H9 (cell line): ENCODE data around the gene CD68. TPM values are rescaled to one million over a fixed set of nuclear protein-coding genes. Genes with fewer than 3 reads are reported as not detected.
A peak's percentile ranks its signal among the peaks of the same experiment; 100 is the strongest.

Experiments used
- DNase-seq: peaks from one replicate; pipeline ENCODE4 v3.0.0-alpha.2; 2017
- H2AFZ ChIP-seq: one replicate; pipeline ENCODE4 v1.6.1; 2013; ENCODE audit warnings: mild to moderate bottlenecking, low read length, control low read depth, moderate library complexity
- H2AK5ac ChIP-seq: 2 replicates; pipeline ENCODE4 v1.6.1; 2013; ENCODE audit warnings: low read length, control low read depth, mixed read lengths; ENCODE audit not compliant: insufficient read length
- H2BK120ac ChIP-seq: one replicate; pipeline ENCODE4 v1.6.1; 2013; ENCODE audit warnings: low read depth, mild to moderate bottlenecking, low read length, control low read depth, inconsistent platforms; ENCODE audit not compliant: poor library complexity, severe bottlenecking
- H2BK12ac ChIP-seq: 2 replicates; pipeline ENCODE4 v1.6.1; 2013; ENCODE audit warnings: low read length, control low read depth, mixed read lengths, low read depth; ENCODE audit not compliant: insufficient read length
- H2BK15ac ChIP-seq: 2 replicates; pipeline ENCODE4 v1.6.1; 2013; ENCODE audit warnings: low read depth, low read length, control low read depth
- H2BK20ac ChIP-seq: one replicate; pipeline ENCODE4 v1.6.1; 2013; ENCODE audit warnings: low read depth, mild to moderate bottlenecking, low read length, control low read depth, inconsistent platforms; ENCODE audit not compliant: poor library complexity, severe bottlenecking
- H2BK5ac ChIP-seq: 2 replicates; pipeline ENCODE4 v1.6.1; 2013; ENCODE audit warnings: low read length, control low read depth, mixed read lengths; ENCODE audit not compliant: insufficient read length
- H3K14ac ChIP-seq: 2 replicates; pipeline ENCODE4 v1.6.1; 2013; ENCODE audit warnings: low read length, control low read depth; ENCODE audit not compliant: insufficient read depth
- H3K18ac ChIP-seq: 2 replicates; pipeline ENCODE4 v1.6.1; 2013; ENCODE audit warnings: low read depth, mild to moderate bottlenecking, mixed read lengths, low read length, control low read depth; ENCODE audit not compliant: insufficient read length
- H3K23ac ChIP-seq: 2 replicates; pipeline ENCODE4 v1.6.1; 2013; ENCODE audit warnings: low read length, control low read depth, mixed read lengths, low read depth; ENCODE audit not compliant: insufficient read length
- H3K23me2 ChIP-seq: 2 replicates; pipeline ENCODE4 v1.6.1; 2013; ENCODE audit warnings: low read depth, mild to moderate bottlenecking, mixed read lengths, low read length, control low read depth; ENCODE audit not compliant: insufficient read length, poor library complexity, severe bottlenecking
- H3K27ac ChIP-seq: 2 replicates; pipeline ENCODE4 v1.5.1; 2013; ENCODE audit warnings: low read length, control low read depth, mixed read lengths, low read depth; ENCODE audit not compliant: insufficient read length
- H3K27me3 ChIP-seq: 2 replicates; pipeline ENCODE4 v1.6.1; 2013; ENCODE audit warnings: low read length, control low read depth, inconsistent platforms; ENCODE audit not compliant: insufficient read depth
- H3K4ac ChIP-seq: 2 replicates; pipeline ENCODE4 v1.6.1; 2013; ENCODE audit warnings: low read depth, mild to moderate bottlenecking, control low read depth, inconsistent platforms, low read length, moderate library complexity
- H3K4me1 ChIP-seq: 2 replicates; pipeline ENCODE4 v1.6.1; 2013; ENCODE audit warnings: low read length, control low read depth, inconsistent platforms; ENCODE audit not compliant: insufficient read depth
- H3K4me2 ChIP-seq: 2 replicates; pipeline ENCODE4 v1.6.1; 2013; ENCODE audit warnings: low read length, control low read depth, mixed read lengths; ENCODE audit not compliant: insufficient read length, insufficient read depth
- H3K56ac ChIP-seq: 2 replicates; pipeline ENCODE4 v1.6.1; 2013; ENCODE audit warnings: low read depth, mild to moderate bottlenecking, mixed read lengths, low read length, control low read depth; ENCODE audit not compliant: insufficient read length
- H3K79me1 ChIP-seq: 2 replicates; pipeline ENCODE4 v1.6.1; 2013; ENCODE audit warnings: low read depth, mild to moderate bottlenecking, moderate library complexity, low read length, control low read depth, inconsistent platforms; ENCODE audit not compliant: insufficient read depth, poor library complexity, severe bottlenecking
- H3K79me2 ChIP-seq: 2 replicates; pipeline ENCODE4 v1.6.1; 2013; ENCODE audit warnings: low read length, control low read depth, inconsistent platforms; ENCODE audit not compliant: insufficient read depth
- H3K9ac ChIP-seq: 2 replicates; pipeline ENCODE4 v1.6.1; 2013; ENCODE audit warnings: low read length, control low read depth, mixed read lengths; ENCODE audit not compliant: insufficient read length; ENCODE audit errors: extremely low read depth
- H3K9me3 ChIP-seq: one replicate; pipeline ENCODE4 v1.6.1; 2013; ENCODE audit warnings: low read depth, low read length, inconsistent platforms; ENCODE audit not compliant: control insufficient read depth
- H3T11ph ChIP-seq: one replicate; pipeline ENCODE4 v1.6.1; 2013; ENCODE audit warnings: mild to moderate bottlenecking, low read length, control low read depth, inconsistent platforms
- H4K20me1 ChIP-seq: one replicate; pipeline ENCODE4 v1.6.1; 2013; ENCODE audit not compliant: control insufficient read depth, insufficient read length, insufficient read depth
- H4K5ac ChIP-seq: 2 replicates; pipeline ENCODE4 v1.6.1; 2013; ENCODE audit warnings: low read depth, mild to moderate bottlenecking, mixed read lengths, low read length, control low read depth; ENCODE audit not compliant: insufficient read length
- H4K8ac ChIP-seq: replicated peaks from 2 replicates; pipeline ENCODE4 v1.6.1; 2013; ENCODE audit warnings: low read length, control low read depth, mixed read lengths, low read depth; ENCODE audit not compliant: insufficient read length
- H4K91ac ChIP-seq: 2 replicates; pipeline ENCODE4 v1.6.1; 2013; ENCODE audit warnings: low read depth, mild to moderate bottlenecking, moderate library complexity, mixed read lengths, low read length, control low read depth; ENCODE audit not compliant: insufficient read length
- H3K27ac Mint-ChIP-seq, 3 experiments: 2 replicates in 2 of 3; 3 replicates in 1 of 3; pipeline ENCODE4 v1.8.0; 2020 to 2021; ENCODE audit warnings: mixed read lengths in 3 of 3, mild to moderate bottlenecking in 1 of 3, moderate library complexity in 1 of 3
- H3K27me3 Mint-ChIP-seq: 2 replicates; pipeline ENCODE4 v1.8.0; 2021; ENCODE audit warnings: low read depth, mild to moderate bottlenecking, moderate library complexity, mixed read lengths
- H3K36me3 Mint-ChIP-seq, 3 experiments: 2 replicates in 2 of 3; 3 replicates in 1 of 3; pipeline ENCODE4 v1.8.0; 2020 to 2021; ENCODE audit warnings: low read depth in 3 of 3, mixed read lengths in 3 of 3; ENCODE audit not compliant: insufficient read depth in 1 of 3
- H3K4me1 Mint-ChIP-seq, 2 experiments: 2 replicates each; pipeline ENCODE4 v1.8.0; 2020; ENCODE audit warnings: mixed read lengths in 2 of 2
- H3K4me3 Mint-ChIP-seq, 2 experiments: 2 replicates in 1 of 2; 3 replicates in 1 of 2; pipeline ENCODE4 v1.8.0; 2020 to 2021; ENCODE audit warnings: mild to moderate bottlenecking in 2 of 2, mixed read lengths in 2 of 2, moderate library complexity in 1 of 2
- H3K9me3 Mint-ChIP-seq, 2 experiments: 2 replicates in 1 of 2; 3 replicates in 1 of 2; pipeline ENCODE4 v1.8.0; 2020; ENCODE audit warnings: mild to moderate bottlenecking in 2 of 2, mixed read lengths in 2 of 2, moderate library complexity in 1 of 2
- WGBS: extraction: QIAGEN DNeasy Blood & Tissue Kit; methylation state at CpG from one replicate; pipeline ENCODE4 v1.1.7; 2013; ENCODE audit warnings: missing lambda C conversion rate, low lambda C conversion rate, mixed read lengths; ENCODE audit not compliant: insufficient read length; ENCODE audit errors: extremely low coverage; 5-methylcytosine and 5-hydroxymethylcytosine counted together
- total RNA-seq: library from RNA; stranded (reverse); gene quantifications from 2 replicates; pipeline ENCODE4 v1.2.1, GENCODE V29; 2021
- TF ChIP-seq, protein P1 (sequence below): fragments of 200-600 bp; sonication (generic); conservative IDR thresholded peaks from 3 replicates; pipeline ENCODE4 v1.8.0; 2021; ENCODE audit warnings: antibody characterized with exemption, mild to moderate bottlenecking

Gene CD68
- total RNA-seq, 1 experiment from 2014 or later, result 0.42 TPM

- H3K4ac ChIP-seq, result no peak overlapping the region
- Mint-ChIP-seq H3K27me3 (peaks cover 21% of the 10 kb centered on the region), H3K36me3 (no peaks in the 10 kb centered on the region)
Observed at GRCh38 chr17:7552621-7553051, 26.8 kb upstream of the CD68 start.

More at GRCh38 chr17:7552621-7553051, 26.8 kb upstream of the CD68 start:
- Histone ChIP-seq H3K27ac (no peak overlapping the region), H4K91ac (no peak overlapping the region), H2AFZ (no peak overlapping the region), H2BK12ac (no peak overlapping the region), H3K4me2 (no peak overlapping the region), H2BK15ac (no peak overlapping the region), H3K14ac (no peak overlapping the region), H3K23ac (no peak overlapping the region), H3K79me1 (no peaks in the 10 kb centered on the region), H3K23me2 (peaks cover 6% of the 10 kb centered on the region), H3K18ac (no peak overlapping the region), H4K20me1 (no peaks in the 10 kb centered on the region), H4K8ac (no peak overlapping the region), H2AK5ac (no peak overlapping the region), H3K9me3 (no peaks in the 10 kb centered on the region), H2BK20ac (no peak overlapping the region), H2BK120ac (no peak overlapping the region), H3K9ac (peak overlapping the region; percentile 40), H2BK5ac (no peak overlapping the region), H3T11ph (no peak overlapping the region), H4K5ac (no peak overlapping the region), H3K56ac (no peak overlapping the region), H3K4me1 (peaks cover 4% of the 10 kb centered on the region; the same call in 1 of the 2 replicates), H3K27me3 (no peaks in the 10 kb centered on the region), H3K79me2 (no peaks in the 10 kb centered on the region)
- H3K27ac Mint-ChIP-seq, result no peak overlapping the region
- TF ChIP-seq, protein P1, sequence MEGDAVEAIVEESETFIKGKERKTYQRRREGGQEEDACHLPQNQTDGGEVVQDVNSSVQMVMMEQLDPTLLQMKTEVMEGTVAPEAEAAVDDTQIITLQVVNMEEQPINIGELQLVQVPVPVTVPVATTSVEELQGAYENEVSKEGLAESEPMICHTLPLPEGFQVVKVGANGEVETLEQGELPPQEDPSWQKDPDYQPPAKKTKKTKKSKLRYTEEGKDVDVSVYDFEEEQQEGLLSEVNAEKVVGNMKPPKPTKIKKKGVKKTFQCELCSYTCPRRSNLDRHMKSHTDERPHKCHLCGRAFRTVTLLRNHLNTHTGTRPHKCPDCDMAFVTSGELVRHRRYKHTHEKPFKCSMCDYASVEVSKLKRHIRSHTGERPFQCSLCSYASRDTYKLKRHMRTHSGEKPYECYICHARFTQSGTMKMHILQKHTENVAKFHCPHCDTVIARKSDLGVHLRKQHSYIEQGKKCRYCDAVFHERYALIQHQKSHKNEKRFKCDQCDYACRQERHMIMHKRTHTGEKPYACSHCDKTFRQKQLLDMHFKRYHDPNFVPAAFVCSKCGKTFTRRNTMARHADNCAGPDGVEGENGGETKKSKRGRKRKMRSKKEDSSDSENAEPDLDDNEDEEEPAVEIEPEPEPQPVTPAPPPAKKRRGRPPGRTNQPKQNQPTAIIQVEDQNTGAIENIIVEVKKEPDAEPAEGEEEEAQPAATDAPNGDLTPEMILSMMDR, result no peak
- no CpG with 5 or more reads among the region's 6 CpGs for WGBS
- peaks cover 10 to 31% of the 10 kb centered on the region in 2 experiments for H3K4me1 Mint-ChIP-seq
- DNase-seq, result no peak
- no peak overlapping the region for H3K4me3 Mint-ChIP-seq
- H3K9me3 Mint-ChIP-seq, result 0 out of 5 replicates have a peak, but pooled peaks cover 0 to under 1% of the 10 kb centered on the region in 2 experiments
